Lung microvascular endothelial cell (primary cell): ENCODE data around the gene ADNP. TPM values are rescaled to one million over a fixed set of nuclear protein-coding genes. Genes with fewer than 3 reads are reported as not detected.

Source experiments
- DNase-seq, 2 donors: peaks; one replicate each; pipeline versions ENCODE4 v3.0.0 to v3.0.0-alpha.2; 2010; ENCODE audit warnings: low read depth in 2 of 2
- total RNA-seq: library from RNA; depleted of rRNA; stranded (reverse); fragments of >200 nt; gene quantifications from 2 replicates; pipeline ENCODE4 v1.2.1, GENCODE V29; 2014

ADNP gene
- total RNA-seq, 1 donor from 2014 or later: 24.8 TPM

DNA sequence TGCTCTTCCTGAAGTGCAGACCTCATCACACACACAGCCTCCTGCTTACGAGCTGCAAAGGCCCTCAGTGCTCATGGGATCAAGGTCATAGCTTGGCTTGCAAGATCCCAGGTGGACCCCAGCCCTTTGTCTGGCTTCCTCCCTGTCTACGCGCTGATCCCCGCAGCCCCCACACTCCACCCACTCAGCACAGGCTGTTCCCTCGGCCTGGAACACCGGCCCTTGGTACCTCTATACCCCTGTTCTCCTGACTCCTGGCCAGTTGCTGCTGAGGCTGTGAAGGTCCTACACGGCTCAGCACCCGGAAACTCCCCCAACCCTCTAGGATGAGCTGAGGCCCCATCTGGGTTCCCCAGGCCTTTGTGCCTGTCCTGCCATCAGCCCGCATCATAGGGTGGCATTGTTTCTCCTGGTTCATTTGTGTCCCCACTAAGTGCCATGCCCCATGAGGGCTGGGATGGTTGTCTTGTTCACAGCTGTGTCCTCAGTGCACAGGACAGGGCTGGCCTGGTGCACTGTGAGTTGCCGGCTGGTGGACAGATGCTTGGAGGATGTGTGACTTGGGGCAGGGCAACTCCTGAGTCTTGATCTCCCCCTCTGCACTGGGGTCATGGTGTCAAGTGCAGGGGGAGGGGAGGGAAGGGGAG is 57.0 kb downstream of the ADNP start:
- DNase-seq: no peak

DNA sequence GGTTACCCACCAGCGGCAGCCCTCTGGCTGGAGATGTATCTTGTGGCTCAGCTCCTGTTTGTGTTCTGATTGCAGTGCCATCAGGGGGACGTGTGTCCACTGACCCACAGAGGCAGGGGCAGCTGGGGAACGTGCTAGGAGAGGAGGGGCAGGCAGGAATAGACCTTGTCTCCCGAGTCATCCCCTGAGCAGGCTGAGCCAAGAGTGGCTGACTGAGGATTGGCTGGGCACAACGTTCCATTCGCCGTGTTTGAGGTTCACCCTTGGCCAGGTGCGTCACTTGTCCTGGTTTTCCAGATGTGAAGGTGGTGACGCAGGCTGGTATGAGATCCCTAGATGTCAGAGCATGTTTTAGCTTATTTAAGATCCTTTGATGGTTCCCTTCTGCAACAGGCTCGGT is 57.7 kb downstream of the ADNP start:
- DNase-seq: no peak

DNA sequence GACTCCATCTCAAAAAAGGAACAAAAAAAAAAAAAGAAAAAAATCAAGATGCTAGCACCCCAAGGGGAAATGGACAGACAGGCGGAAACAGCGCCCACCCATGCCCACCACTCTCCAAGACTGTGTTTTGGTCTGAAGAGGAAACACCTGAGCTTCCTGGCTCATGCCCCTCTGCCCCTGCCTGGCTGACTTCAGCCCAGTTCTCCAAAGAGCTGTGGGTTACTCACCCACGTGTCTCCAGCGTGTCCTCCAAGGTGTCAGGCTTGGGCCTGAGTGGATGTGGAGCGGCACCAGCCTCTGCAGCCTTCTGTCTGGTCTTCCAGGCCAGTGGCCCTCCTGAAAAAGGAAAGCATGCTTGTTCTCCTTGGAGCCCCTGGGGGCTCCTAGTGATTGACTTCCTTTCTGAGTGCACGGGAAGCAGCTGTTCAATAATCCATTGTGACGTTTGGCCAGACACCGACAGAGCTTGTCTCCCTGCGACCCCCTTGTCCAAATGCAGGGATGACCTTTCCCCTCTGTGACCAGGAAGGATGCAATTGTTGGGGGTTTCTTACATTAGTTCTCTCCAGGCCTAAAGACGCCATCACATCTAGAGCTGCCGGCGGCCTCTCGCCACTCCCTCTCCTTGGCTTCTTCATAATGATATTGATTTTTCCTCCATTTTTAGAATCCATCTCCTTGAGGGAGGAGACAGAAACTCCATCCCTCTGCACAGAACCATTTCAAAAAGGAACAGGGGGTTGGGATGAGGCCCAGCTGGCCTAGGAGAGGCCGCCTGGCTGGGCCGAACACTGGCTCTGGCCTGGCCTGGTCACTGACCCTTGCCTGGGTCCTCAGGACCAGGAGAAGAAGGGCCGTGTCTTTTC is 58.4 kb downstream of the ADNP start:
- no peak for DNase-seq

DNA sequence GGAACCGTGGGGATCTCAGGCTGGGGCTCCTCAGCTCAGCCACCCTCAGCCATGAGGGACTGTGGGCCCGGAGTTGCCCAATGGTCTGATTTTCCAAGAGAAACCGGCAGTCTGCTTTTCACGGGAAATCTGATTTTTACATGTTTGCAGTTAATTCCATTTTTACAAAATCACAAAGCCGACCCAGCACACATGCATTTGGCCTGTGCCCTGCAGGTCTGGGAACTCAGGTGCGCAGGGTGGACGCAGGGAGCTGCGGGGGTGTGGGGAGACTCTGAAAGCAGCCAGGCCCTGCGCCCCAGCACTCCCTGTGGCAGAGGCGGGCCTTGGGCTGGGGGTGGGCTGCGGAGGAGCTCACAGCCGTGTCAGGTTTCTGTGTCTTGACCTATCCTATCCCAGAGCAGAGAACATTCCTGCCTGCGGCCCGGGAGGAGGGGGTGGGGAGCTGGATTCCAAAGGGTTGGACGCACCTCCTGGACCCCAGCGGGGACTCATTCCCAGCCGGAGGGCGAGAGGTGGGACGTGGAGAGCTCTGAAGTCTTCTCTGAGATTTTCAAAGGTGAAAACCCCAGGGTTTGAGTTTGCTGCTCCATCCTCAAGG is 60.6 kb downstream of the ADNP start:
- DNase-seq: no peak

DNA sequence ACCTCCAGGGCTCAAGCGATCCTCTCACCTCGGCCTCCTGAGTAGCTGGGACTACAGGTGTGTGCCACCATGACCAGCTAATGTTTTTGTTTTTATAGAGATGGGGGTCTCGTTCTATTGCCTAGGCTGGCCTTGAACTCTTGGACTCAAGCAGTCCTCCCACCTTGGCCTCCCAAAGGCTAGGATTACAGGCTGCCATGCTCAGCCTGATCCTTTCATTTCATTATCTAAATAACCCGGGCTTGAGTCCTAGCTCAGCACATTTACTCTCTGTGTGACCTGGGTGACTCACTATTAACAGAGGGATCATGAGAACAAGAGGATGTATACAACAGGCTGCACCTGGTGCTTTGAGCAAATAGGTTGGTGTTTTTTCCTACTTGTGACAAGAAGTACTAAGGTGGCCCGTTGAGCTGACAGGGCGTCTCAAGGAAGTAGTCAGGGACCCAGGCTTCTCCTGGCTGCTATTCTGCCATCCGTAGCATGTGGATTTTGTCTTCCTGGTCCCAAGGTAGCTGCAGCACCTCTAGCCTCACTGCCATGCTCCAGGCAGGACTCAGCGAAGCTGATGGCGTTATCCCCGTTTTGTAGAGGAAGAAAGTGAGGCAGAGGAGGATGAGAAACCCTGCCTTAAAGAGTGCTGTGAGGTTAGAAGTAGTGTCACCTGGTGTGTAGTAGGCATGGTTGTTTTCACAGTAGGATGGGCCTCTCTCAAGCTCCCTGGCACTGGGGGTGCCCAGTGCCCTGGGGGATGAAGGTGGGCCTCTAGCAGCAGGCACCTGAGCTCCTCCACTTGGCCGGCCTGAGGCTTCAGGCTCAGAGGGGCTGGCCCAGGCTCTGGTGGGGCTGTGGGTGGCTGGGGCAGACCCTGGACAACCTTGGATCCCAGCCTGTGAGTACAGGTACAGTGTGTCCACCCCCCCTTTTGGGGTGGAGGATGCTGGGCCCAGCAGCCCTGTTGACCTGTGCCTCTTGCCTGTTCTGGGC is 62.4 kb downstream of the ADNP start:
- peak in 1 of 2 donors; percentile 7 for DNase-seq

DNA sequence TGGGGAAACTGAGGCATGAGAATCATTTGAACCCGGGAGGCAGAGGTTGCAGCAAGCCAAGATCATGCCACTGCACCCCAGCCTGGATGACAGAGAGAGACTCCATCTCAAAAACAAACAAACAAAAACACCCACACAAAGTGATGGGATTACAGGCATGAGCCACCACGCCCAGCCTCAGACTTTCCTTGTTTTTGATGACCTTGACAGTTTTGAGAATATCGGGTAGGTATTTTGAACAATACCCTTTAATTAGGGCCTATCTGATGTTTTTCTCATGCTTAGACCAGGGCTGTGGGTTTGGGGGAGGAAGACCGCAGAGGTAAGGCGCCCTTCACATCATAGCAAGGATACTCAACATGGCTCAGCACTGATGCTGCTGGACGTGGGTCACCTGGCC is 63.4 kb downstream of the ADNP start:
- DNase-seq: no peak

DNA sequence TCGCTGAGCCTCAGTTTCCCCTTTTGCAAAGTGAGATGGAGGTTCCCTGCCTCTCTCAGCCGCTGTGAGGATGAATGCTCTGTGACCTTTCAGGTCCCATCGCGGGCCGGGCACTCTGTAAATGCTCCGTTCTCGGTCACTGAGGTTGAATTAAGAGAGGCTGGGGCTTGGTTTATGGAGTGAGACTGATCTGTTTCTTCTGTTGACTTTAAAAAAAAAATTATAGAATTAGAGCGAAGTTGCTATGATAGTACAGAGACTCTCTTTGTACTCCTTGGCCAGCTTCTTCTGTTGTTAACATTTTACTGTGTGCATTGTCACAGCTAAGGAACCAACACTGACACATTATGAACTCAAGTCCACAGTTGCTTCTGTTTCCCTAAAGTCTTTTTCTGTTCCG is 64.4 kb downstream of the ADNP start:
- DNase-seq: no peak

DNA sequence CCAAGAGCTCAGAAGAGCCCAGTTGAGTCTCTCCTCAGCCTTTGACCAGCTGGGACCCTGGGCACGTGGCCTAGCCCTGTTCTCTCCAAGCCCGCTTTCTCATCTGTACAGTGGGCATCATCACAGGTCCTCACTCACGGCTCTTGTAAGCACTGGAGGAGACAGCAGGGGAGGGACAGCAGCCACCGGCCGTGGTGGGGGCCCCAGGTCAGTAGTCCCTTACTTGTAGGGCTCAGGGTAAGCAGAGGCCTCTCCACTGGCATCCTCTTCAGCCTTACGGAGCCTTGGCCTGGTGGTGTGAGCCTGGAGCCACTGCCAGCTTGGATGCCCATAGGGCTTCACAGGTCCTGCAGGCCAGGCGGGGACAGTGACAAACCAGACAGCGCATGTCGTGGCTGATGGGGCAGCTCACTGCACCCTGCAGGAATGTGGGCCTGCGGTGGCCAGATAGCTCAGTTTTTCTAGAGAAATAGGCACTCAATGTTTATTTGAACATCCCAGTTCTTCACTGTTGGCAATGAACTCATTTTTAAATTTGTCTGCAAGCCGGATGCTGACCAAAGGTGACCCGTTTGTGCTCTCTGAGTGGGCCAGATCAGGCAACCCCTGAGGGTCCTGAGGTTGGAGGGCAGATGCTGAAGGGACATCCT is 65.1 kb downstream of the ADNP start:
- DNase-seq: no peak

DNA sequence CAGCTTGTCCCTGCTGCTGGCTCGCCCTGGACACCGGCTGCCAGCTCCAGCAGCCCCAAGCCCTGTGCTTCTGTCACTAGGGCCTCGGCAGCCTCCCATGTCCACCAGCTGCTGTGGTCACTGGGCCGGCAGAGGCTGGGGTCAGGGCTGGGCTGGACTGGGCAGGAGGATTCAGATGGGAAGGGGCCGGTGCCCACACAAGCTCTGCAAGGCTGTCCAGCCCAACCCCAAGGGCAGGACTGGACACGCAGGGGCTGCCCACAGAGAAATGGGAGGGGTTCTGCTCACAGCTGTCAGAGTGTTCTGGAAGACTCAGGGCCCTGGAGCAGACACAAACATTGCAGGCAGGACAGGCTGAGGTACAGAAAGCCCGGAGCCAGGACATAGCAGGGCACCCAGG is 65.6 kb downstream of the ADNP start:
- DNase-seq: no peak

DNA sequence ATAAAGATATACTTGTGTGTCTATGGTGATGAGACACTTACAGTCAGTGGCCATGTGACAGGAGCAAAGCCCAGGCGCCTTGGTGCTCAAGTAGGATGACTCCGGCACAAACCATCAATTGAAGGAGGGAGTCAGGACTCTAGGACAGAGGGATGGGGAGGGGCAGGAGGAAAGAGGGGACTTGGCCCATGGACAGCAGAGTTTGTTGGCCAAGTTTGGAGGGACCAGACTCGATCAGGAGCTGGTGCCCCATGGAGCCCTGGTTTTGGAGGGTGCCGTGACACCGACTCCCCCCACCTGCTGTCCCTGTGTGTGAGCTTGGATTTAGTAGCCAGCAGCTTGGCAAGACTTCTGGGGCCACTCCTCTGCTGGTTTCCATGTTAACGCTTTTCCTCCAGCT is 66.1 kb downstream of the ADNP start:
- no peak for DNase-seq

DNA sequence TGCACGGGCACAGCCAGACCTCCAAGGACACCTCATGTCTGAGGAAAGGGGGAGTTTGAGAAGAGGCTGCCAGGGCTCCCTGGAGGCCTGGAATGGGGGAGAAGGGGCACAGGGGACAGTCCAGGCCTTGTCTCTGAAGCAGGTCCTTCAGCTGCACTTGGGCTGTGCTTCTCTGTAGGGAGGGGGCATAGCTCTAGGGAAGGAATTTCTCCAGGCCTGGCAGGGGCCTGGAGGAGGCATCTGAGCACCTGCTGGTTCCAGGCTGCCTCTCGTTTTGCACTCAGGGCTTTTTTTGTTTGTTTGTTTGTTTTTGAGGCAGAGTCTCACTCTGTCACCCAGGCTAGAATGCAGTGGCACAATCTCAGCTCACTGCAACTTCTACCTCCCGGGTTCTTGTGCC is 68.7 kb downstream of the ADNP start:
- no peak for DNase-seq

DNA sequence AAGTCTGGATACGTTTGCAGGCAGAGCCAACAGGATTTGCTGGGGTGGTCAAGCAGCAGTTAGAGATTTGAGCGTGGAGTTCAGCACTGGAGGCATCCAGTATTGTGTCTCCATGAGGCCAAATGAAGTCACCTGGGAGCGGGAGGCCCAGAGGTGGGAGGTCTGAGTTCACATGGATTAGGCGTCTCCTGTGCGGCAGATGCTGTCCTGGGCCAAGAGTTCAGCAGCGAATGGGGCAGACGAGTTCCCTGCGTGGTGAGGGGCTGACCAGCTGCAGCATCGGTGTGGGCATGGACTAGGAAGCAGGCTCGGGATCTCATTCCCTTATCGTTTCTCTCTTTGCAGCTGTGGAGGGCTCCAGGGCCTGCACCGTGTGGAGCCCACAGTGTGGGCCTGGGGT is 70.2 kb downstream of the ADNP start:
- DNase-seq: no peak

DNA sequence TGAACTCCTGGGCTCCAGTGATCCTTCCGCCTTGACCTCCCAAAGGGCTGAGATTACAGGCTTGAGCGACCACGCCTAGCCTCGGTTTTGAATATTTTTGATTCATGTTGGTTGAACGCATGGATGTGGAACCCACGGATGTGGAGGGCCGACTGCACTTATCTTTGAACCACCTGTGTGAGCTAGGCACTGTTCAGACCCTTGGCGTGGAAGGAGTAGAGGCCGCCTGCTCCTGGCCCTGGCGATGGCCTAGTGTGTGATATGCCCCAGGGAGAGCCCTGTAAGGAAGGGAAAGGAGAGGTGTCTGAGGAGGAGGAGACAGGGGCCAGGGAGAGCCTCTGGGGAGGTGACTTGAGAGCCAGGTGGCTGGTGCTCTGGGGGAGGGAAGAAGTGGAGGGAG is 72.1 kb downstream of the ADNP start:
- no peak for DNase-seq

DNA sequence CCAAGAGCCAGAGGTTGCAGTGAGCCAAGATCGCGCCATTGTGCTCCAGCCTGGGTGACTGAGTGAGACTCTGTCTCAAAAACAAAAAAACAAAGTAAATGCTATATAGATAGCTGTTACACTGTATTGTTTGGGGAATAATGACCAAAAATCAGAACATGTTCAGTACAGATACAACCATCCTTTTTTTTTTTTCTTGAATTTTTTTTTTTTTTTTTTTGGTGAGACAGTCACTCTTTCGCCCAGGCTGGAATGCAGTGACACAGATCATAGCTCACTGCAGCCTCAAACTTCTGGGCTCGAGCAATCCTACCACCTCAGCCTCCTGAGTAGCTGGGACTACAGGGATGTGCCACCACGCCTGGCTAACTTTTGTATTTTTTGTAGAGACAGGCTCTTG is 72.7 kb downstream of the ADNP start:
- no peak for DNase-seq

DNA sequence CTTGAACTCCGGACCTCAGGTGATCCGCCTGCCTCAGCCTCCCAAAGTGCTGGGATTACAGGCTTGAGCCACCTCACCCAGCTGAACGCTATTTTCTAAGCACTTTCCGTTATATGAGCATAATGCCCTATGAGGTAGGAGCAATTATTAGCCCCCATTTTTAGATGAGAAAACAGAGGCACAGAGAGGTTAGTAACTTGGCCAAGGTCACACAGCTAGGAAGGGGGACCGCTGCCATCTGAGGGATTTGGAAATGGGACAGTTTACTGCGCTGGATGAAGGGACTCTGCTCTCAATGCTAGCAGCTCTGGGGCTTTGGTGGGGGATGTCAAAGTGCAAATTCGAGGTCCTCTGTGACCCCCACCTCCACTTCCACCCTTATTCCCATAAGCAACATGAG is 73.9 kb downstream of the ADNP start:
- no peak for DNase-seq

DNA sequence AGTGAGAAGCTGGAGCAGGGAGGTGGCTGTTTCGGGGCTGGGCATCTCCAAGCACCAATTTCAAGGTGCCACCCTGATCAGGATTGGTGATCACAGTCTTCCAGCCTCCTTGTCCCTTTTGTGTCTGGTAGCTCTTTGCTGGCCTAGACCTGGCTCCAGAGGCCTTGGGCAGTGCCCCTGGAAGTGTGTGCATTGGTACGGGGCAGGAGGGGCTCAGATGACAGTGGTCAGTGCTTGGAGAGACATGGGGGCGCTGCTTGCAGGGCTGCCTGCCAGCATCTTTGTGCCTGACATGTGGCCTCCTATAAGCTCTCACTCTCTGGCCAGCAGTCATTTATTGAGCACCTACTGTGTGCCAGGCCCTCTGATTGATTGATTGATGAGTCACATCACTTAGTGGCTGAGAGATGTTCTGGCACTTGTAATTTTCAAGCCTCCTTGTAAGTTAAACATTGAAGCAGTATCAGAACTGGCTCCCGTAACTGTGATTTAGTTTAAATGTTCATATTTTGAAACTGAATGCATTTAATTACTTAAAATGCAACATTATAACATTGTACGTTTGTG is 74.7 kb downstream of the ADNP start:
- no peak for DNase-seq

DNA sequence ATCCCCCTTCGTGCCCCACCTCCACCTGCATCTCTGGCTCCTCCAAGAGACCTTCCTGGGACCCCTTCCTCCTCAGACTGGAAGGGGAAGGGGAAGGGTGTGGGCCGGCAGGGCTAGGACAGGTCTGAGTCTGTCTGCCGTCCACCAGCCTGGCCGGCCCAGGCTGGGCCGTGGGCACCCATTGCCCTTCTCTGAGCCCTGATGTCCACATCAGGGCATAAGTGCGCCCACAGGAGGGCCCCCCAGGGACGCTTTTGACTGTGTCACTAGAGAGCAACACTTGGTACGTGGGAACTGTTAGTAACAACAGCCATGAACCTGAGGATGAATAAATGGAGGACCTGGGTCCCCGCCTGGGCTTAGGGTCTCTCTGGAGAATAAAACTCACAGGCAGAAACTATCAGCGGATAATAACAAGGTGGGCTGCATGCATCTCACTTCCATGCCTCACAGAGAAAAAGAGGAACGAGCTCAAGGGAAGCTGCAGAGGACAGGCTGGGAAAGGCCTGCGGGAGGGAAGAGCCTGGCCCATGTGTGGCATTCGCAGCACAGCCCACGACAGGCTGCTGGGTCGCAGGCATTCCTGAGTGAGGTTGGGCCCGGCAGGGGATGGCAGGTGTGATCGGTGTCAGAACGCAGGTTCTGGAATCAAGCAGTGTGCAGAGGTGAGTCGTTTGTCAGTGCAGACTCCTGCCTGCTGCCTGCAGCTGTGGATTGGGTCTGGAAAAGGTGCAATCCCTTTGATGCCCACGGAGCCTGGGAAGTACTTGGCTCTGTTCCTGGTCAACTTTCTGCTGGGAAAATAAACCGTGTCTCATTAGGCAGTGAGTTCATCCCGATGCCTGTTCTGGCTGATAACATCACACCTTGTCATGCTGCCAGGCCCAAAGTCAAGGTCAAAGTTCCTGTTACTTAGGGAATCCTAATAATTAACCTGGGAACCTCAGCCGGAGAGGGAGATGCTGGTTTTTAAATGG is 75.5 kb downstream of the ADNP start:
- DNase-seq: no peak

DNA sequence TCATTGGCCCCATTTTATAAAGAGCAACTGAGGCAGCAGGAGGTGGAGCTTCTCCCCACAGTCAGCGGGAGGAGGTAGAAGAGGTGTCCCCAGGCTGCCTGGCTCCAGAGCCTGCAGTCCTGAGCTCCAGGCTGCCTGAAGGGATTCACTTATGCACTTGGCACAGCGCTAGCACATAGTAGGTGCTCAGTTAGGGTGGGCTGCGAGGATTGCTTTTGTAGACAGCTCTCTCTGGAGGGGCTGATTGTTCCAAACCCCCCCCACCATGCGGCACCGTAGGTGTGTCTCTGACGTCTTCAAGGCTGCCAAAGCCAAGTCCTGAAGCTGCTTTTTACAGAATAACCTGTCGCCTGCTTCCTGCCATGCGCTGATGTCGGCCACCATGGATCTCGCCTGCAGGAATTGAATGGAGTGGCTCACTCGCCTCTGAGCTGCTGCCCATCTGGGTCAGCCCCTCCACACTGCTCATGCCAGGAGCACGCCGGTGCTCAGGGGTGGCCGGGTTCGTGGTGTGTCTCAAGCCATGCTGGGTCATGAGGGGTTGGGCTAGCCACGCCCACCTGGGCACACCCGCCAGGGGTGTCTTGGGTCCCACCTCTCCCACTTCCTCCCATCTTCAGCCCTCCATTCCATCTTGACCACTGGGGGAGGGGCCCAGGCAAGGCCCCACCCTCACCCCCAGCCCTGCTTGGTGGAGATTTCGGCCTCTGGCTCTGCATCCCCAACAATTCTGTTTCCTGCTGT is 76.6 kb downstream of the ADNP start:
- DNase-seq: no peak

DNA sequence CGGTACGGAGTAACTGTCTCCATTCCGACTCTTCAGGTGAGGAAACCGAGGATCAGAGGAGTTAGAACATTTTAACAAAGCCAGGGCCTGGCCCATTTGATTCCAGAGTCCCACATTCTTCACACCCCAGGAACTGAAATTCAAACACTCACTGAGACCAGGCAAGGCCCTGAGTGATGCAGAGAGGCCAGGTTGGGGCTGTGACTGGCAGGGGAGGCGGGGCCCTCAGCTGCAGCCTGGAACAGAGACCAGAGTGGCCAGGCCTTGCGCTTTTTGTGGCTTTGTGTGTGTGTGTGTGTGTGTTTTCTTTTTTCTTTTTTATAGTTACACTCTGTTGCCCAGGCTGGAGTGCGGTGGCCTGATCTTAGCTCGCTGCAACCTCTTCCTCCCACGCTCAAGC is 79.2 kb downstream of the ADNP start:
- no peak for DNase-seq
